ENCODE results near the gene SGF29. TPM values are rescaled to one million over a fixed set of nuclear protein-coding genes. Genes with fewer than 3 reads are reported as not detected.
"Not testable (repeated sequence)": the region's sequence is repeated elsewhere in the genome, so short reads cannot be mapped to it uniquely, and the experiment has no call there.

SGF29 gene
- total and polyA plus RNA-seq, 7 donors = 13.2 to 58.7 (median 38.5) TPM

GRCh38 chr16:28589930-28590329 lies 36.2 kb downstream of the SGF29 start:
- TF ChIP-seq POLR2A (IDR thresholded peaks at IDR 0.05) = no peak
- no peak for TF ChIP-seq EP300 (IDR thresholded peaks at IDR 0.05)
- no peak for TF ChIP-seq CTCF (IDR thresholded peaks at IDR 0.05)
- no peak for TF ChIP-seq POLR2AphosphoS5 (IDR thresholded peaks at IDR 0.05)
- Histone ChIP-seq H3K4me1 (no peaks in the 10 kb centered on the region), H3K9me3 (no peaks in the 10 kb centered on the region), H3K36me3 (peaks cover 29 to 69% (median 43%) of the 10 kb centered on the region in 4 donors), H3K27ac (no peak overlapping the region), H3K4me3 (no peak overlapping the region), H3K27me3 (no peaks in the 10 kb centered on the region)
- no peak for DNase-seq
- intact Hi-C loops (cut with DNase I) = no loop called here
- WGBS, 2 donors = 96% methylated on average over 13 of the region's 13 CpGs

- no peak overlapping the region for H3K4me3 ChIP-seq
- no peak overlapping the region for H3K27ac ChIP-seq
- intact Hi-C loops (cut with DNase I) = no loop called here
- H3K4me1 ChIP-seq = no peaks in the 10 kb centered on the region
- H3K9me3 ChIP-seq = no peaks in the 10 kb centered on the region
- H3K36me3 ChIP-seq = peaks cover 22 to 61% (median 39%) of the 10 kb centered on the region in 4 donors
- no peak for DNase-seq
- TF ChIP-seq EP300 (IDR thresholded peaks at IDR 0.05) = no peak
- no peaks in the 10 kb centered on the region for H3K27me3 ChIP-seq
- WGBS, 2 donors = 92 to 94% methylated on average over 22 of the region's 22 CpGs
Measured at GRCh38 chr16:28590384-28591340, 36.9 kb downstream of the SGF29 start.

GRCh38 chr16:28591355-28591754 lies 37.6 kb downstream of the SGF29 start:
- intact Hi-C loops (cut with DNase I) = no loop called here
- 92% methylated on average over 6 of the region's 6 CpGs for WGBS, 2 donors
- no peaks in the 10 kb centered on the region for H3K9me3 ChIP-seq
- no peak overlapping the region for H3K4me3 ChIP-seq
- no peak overlapping the region for H3K27ac ChIP-seq
- H3K36me3 ChIP-seq = peaks cover 18 to 54% (median 34%) of the 10 kb centered on the region in 4 donors
- TF ChIP-seq EP300 (IDR thresholded peaks at IDR 0.05) = no peak
- no peak for TF ChIP-seq CTCF (IDR thresholded peaks at IDR 0.05)
- no peak for TF ChIP-seq POLR2AphosphoS5 (IDR thresholded peaks at IDR 0.05)
- no peak for TF ChIP-seq POLR2A (IDR thresholded peaks at IDR 0.05)
- H3K27me3 ChIP-seq = no peaks in the 10 kb centered on the region
- no peak for DNase-seq
- H3K4me1 ChIP-seq = peaks cover 0 to 3% (median 0%) of the 10 kb centered on the region in 4 donors

GRCh38 chr16:28592511-28592910 lies 38.8 kb downstream of the SGF29 start:
- peaks cover 0 to 6% (median 2%) of the 10 kb centered on the region in 4 donors for H3K4me1 ChIP-seq
- H3K27me3 ChIP-seq = no peaks in the 10 kb centered on the region
- 94 to 96% methylated on average over 5 of the region's 5 CpGs for WGBS, 2 donors
- intact Hi-C loops (cut with DNase I) = no loop called here
- no peak for TF ChIP-seq POLR2A (IDR thresholded peaks at IDR 0.05)
- no peak for TF ChIP-seq CTCF (IDR thresholded peaks at IDR 0.05)
- TF ChIP-seq EP300 (IDR thresholded peaks at IDR 0.05) = no peak
- TF ChIP-seq POLR2AphosphoS5 (IDR thresholded peaks at IDR 0.05) = no peak
- peaks cover 8 to 43% (median 28%) of the 10 kb centered on the region in 4 donors for H3K36me3 ChIP-seq
- H3K27ac ChIP-seq = no peak overlapping the region
- DNase-seq = no peak
- no peak overlapping the region for H3K4me3 ChIP-seq
- no peaks in the 10 kb centered on the region for H3K9me3 ChIP-seq

GRCh38 chr16:28592979-28593553 lies 39.3 kb downstream of the SGF29 start:
- Histone ChIP-seq H3K27ac (no peak overlapping the region), H3K27me3 (no peaks in the 10 kb centered on the region), H3K4me3 (no peak overlapping the region), H3K36me3 (peaks cover 8 to 37% (median 26%) of the 10 kb centered on the region in 4 donors), H3K4me1 (peaks cover 0 to 6% (median 2%) of the 10 kb centered on the region in 4 donors), H3K9me3 (no peaks in the 10 kb centered on the region)
- WGBS, 2 donors = 90 to 92% methylated on average over 13 of the region's 13 CpGs
- intact Hi-C loops (cut with DNase I) = no loop called here
- DNase-seq = no peak
- TF ChIP-seq POLR2A (IDR thresholded peaks at IDR 0.05) = no peak
- TF ChIP-seq CTCF (IDR thresholded peaks at IDR 0.05) = no peak
- no peak for TF ChIP-seq POLR2AphosphoS5 (IDR thresholded peaks at IDR 0.05)
- no peak for TF ChIP-seq EP300 (IDR thresholded peaks at IDR 0.05)

GRCh38 chr16:28595451-28595850 lies 41.7 kb downstream of the SGF29 start:
- H3K27ac ChIP-seq; H3K27me3 ChIP-seq; H3K9me3 ChIP-seq; H3K4me1 ChIP-seq; intact Hi-C loops (cut with DNase I); DNase-seq; H3K4me3 ChIP-seq: not testable (repeated sequence)
- H3K36me3 ChIP-seq = peaks cover 0 to 13% (median 9%) of the 10 kb centered on the region in 4 donors
- WGBS, 2 donors = 79 to 93% methylated on average over 6 of the region's 6 CpGs
